HG03460 (cell line): ENCODE results near the gene CABLES1.
"Not testable (repeated sequence)": the region's sequence is repeated elsewhere in the genome, so short reads cannot be mapped to it uniquely, and the experiment has no call there.

Experiments
- ATAC-seq: cut with Tn5 transposase; IDR thresholded peaks from one replicate; pipeline ENCODE4 v1.9.1; 2021; ENCODE audit not compliant: unreplicated experiment

Gene CABLES1

GRCh38 chr18:23283916-23284430 lies 148.7 kb downstream of the CABLES1 start:
- ATAC-seq: peak; percentile 81

GRCh38 chr18:23284629-23285028 lies 149.3 kb downstream of the CABLES1 start:
- ATAC-seq: no peak

- not testable (repeated sequence) for ATAC-seq
Measured at GRCh38 chr18:23285581-23285980, 150.3 kb downstream of the CABLES1 start.

GRCh38 chr18:23291456-23292205 lies 156.3 kb downstream of the CABLES1 start:
- ATAC-seq: no peak

GRCh38 chr18:23300231-23300805 lies 165.0 kb downstream of the CABLES1 start:
- no peak for ATAC-seq

GRCh38 chr18:23301972-23302371 lies 166.7 kb downstream of the CABLES1 start:
- ATAC-seq: no peak

GRCh38 chr18:23302511-23302850 lies 167.2 kb downstream of the CABLES1 start:
- ATAC-seq: no peak

- ATAC-seq: no peak
Measured at GRCh38 chr18:23302851-23303527, 167.7 kb downstream of the CABLES1 start.

GRCh38 chr18:23306822-23307221 lies 171.5 kb downstream of the CABLES1 start:
- peak; percentile 67 for ATAC-seq

- peak; percentile 70 for ATAC-seq
Measured at GRCh38 chr18:23307567-23308295, 172.4 kb downstream of the CABLES1 start.
